HepG2 (cell line): ENCODE measurements around the gene SLC19A1. TPM values are rescaled to one million over a fixed set of nuclear protein-coding genes. Genes with fewer than 3 reads are reported as not detected.
A peak's percentile ranks its signal among the peaks of the same experiment; 100 is the strongest.

Source experiments
- ATF7 ChIP-seq, 2 experiments: fragments of 450-650 bp in 1 of 2; sonication (generic) in 1 of 2; formaldehyde crosslinking in 1 of 2; IDR thresholded peaks; 2 replicates each; pipeline versions ENCODE4 v1.4.0 to v1.6.1; 2016 to 2020; ENCODE audit warnings: antibody characterized with exemption in 1 of 2, mild to moderate bottlenecking in 1 of 2, missing genetic modification reagents in 1 of 2
- ETV5 ChIP-seq: IDR thresholded peaks from 2 replicates; pipeline ENCODE4 v1.6.1; 2018; ENCODE audit warnings: missing biosample characterization, missing genetic modification reagents, inconsistent platforms, borderline replicate concordance
- HHEX ChIP-seq: IDR thresholded peaks from 2 replicates; pipeline ENCODE4 v1.6.1; 2016; ENCODE audit warnings: control low read depth
- MTA3 ChIP-seq: sonication (generic); formaldehyde crosslinking; IDR thresholded peaks from 2 replicates; pipeline ENCODE4 v1.4.0; 2020; ENCODE audit warnings: missing genetic modification reagents
- NKX3-1 ChIP-seq: sonication (generic); formaldehyde crosslinking; IDR thresholded peaks from 2 replicates; pipeline ENCODE4 v1.5.0; 2020; ENCODE audit warnings: missing genetic modification reagents
- PAXIP1 ChIP-seq: sonication (generic); formaldehyde crosslinking; conservative IDR thresholded peaks from 2 replicates; pipeline ENCODE4 v1.4.0; 2020; ENCODE audit warnings: mild to moderate bottlenecking, missing genetic modification reagents, moderate library complexity
- PHF8 ChIP-seq: sonication (generic); formaldehyde crosslinking; IDR thresholded peaks from 2 replicates; pipeline ENCODE4 v1.5.0; 2020; ENCODE audit warnings: missing genetic modification reagents
- REPIN1 ChIP-seq: sonication (generic); formaldehyde crosslinking; IDR thresholded peaks from 2 replicates; pipeline ENCODE4 v1.8.0; 2022; ENCODE audit warnings: missing genetic modification reagents, low read depth, mild to moderate bottlenecking, borderline replicate concordance
- REXO4 ChIP-seq: sonication (generic); formaldehyde crosslinking; IDR thresholded peaks from 2 replicates; pipeline ENCODE4 v1.8.0; 2022; ENCODE audit warnings: missing genetic modification reagents, mild to moderate bottlenecking, borderline replicate concordance
- ZBTB3 ChIP-seq: sonication (generic); formaldehyde crosslinking; IDR thresholded peaks from 2 replicates; pipeline ENCODE4 v1.4.0; 2020; ENCODE audit warnings: low read depth, mild to moderate bottlenecking, moderate library complexity, missing genetic modification reagents, borderline replicate concordance
- ZNF335 ChIP-seq: sonication (generic); formaldehyde crosslinking; IDR thresholded peaks from 2 replicates; pipeline ENCODE4 v1.4.0; 2020; ENCODE audit warnings: missing genetic modification reagents
- ZNF724P ChIP-seq: sonication (generic); formaldehyde crosslinking; IDR thresholded peaks from 2 replicates; pipeline ENCODE4 v1.8.0; 2022; ENCODE audit warnings: missing genetic modification reagents, borderline replicate concordance
- ZSCAN5A ChIP-seq: sonication (generic); formaldehyde crosslinking; IDR thresholded peaks from 2 replicates; pipeline ENCODE4 v1.8.0; 2022; ENCODE audit warnings: mild to moderate bottlenecking, missing genetic modification reagents, borderline replicate concordance
- polyA plus RNA-seq, 8 experiments: library from polyadenylated mRNA; depleted of rRNA in 3 of 8; stranded (reverse) in 7 of 8; unstranded in 1 of 8; fragments of >200 nt; fragmentation: Illumina TruSeq in 4 of 8; extraction: Trizol in 4 of 8; gene quantifications; 2 replicates each; pipeline versions ENCODE4 v1.2.1 to v1.2.3, GENCODE V29; 2011 to 2016; ENCODE audit warnings: low read depth in 4 of 8, missing spikeins in 1 of 8, mixed read lengths in 1 of 8; ENCODE audit not compliant: insufficient read depth in 1 of 8
- total RNA-seq, 5 experiments: library from RNA; depleted of rRNA; stranded (reverse); fragments of >200 nt; fragmentation: Illumina TruSeq; extraction: Trizol; gene quantifications; 2 replicates each; pipeline ENCODE4 v1.2.3, GENCODE V29; 2016; ENCODE audit warnings: low read depth in 1 of 5
- TF ChIP-seq, protein P1 (sequence below): sonication (generic); IDR thresholded peaks from 2 replicates; pipeline ENCODE4 v1.6.1; 2016; ENCODE audit warnings: low read depth, borderline replicate concordance
- TF ChIP-seq, protein P2 (sequence below): sonication (generic); formaldehyde crosslinking; IDR thresholded peaks from 2 replicates; pipeline ENCODE4 v1.4.0; 2020; ENCODE audit warnings: missing genetic modification reagents; ENCODE audit errors: not compliant biosample characterization
- TF ChIP-seq, protein P3 (sequence below): sonication (generic); formaldehyde crosslinking; IDR thresholded peaks from 2 replicates; pipeline ENCODE4 v1.8.1; 2023; ENCODE audit warnings: mild to moderate bottlenecking, moderate library complexity, missing genetic modification reagents
- TF ChIP-seq, protein P4 (sequence below): fragments of 450-650 bp; IDR thresholded peaks from 2 replicates; pipeline ENCODE4 v1.6.1; 2017; ENCODE audit warnings: mild to moderate bottlenecking

SLC19A1 gene
- total and polyA plus RNA-seq, 2 of the 13 experiments (the other 11 are each of a cell fraction or from before 2014, with no cell fraction given): 21.8 to 23.0 TPM

- TF ChIP-seq, protein P1, sequence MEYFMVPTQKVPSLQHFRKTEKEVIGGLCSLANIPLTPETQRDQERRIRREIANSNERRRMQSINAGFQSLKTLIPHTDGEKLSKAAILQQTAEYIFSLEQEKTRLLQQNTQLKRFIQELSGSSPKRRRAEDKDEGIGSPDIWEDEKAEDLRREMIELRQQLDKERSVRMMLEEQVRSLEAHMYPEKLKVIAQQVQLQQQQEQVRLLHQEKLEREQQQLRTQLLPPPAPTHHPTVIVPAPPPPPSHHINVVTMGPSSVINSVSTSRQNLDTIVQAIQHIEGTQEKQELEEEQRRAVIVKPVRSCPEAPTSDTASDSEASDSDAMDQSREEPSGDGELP: peak; percentile 54; the same call in 1 of the 2 replicates
- TF ChIP-seq ZNF724P (CRISPR knock-in tag) (0 out of 2 replicates have a peak, but pooled peaks have one; percentile 54), REPIN1 (CRISPR knock-in tag) (peak; percentile 83; the same call in 1 of the 2 replicates), MTA3 (CRISPR knock-in tag) (no peak), ZNF335 (CRISPR knock-in tag) (no peak), ZBTB3 (CRISPR knock-in tag) (no peak), PHF8 (CRISPR knock-in tag) (peak; percentile 55), HHEX (CRISPR knock-in tag) (no peak), ETV5 (CRISPR knock-in tag) (peak; percentile 93), ATF7 (IDR thresholded peaks at IDR 0.05) (no peak), ATF7 (CRISPR knock-in tag; IDR thresholded peaks at IDR 0.05) (no peak; the same call in 1 of the 2 replicates), ZSCAN5A (no peak; the same call in 1 of the 2 replicates), REXO4 (CRISPR knock-in tag) (no peak), NKX3-1 (no peak), PAXIP1 (CRISPR knock-in tag) (peak; percentile 94)
- TF ChIP-seq, protein P2, sequence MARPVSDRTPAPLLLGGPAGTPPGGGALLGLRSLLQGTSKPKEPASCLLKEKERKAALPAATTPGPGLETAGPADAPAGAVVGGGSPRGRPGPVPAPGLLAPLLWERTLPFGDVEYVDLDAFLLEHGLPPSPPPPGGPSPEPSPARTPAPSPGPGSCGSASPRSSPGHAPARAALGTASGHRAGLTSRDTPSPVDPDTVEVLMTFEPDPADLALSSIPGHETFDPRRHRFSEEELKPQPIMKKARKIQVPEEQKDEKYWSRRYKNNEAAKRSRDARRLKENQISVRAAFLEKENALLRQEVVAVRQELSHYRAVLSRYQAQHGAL (CRISPR knock-in tag): no peak
- TF ChIP-seq, protein P3, sequence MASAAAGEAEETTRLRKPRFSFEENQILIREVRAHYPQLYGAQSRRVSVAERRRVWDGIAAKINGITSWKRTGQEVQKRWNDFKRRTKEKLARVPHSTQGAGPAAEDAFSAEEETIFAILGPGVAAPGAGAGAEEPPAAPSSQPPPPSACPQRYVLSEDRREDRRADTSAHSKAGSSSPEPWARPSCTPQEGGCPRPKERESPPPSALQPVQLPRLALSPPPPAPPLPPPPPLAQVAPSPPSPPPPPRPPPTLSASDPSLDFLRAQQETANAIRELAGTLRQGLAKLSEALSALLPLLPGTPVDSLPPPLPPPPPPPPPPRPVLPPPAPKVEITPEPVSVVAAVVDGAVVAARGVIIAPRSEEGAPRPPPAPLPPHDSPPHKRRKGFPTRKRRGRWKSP: no peak
- TF ChIP-seq, protein P4, sequence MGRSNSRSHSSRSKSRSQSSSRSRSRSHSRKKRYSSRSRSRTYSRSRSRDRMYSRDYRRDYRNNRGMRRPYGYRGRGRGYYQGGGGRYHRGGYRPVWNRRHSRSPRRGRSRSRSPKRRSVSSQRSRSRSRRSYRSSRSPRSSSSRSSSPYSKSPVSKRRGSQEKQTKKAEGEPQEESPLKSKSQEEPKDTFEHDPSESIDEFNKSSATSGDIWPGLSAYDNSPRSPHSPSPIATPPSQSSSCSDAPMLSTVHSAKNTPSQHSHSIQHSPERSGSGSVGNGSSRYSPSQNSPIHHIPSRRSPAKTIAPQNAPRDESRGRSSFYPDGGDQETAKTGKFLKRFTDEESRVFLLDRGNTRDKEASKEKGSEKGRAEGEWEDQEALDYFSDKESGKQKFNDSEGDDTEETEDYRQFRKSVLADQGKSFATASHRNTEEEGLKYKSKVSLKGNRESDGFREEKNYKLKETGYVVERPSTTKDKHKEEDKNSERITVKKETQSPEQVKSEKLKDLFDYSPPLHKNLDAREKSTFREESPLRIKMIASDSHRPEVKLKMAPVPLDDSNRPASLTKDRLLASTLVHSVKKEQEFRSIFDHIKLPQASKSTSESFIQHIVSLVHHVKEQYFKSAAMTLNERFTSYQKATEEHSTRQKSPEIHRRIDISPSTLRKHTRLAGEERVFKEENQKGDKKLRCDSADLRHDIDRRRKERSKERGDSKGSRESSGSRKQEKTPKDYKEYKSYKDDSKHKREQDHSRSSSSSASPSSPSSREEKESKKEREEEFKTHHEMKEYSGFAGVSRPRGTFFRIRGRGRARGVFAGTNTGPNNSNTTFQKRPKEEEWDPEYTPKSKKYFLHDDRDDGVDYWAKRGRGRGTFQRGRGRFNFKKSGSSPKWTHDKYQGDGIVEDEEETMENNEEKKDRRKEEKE: no peak
Measured at GRCh38 chr21:45525153-45525909, 16.9 kb downstream of the SLC19A1 start (continued).
